Measurements from ENCODE around the gene RAB3C. TPM values are rescaled to one million over a fixed set of nuclear protein-coding genes. Genes with fewer than 3 reads are reported as not detected.

RAB3C gene
- total RNA-seq, 3 donors from 2014 or later, result 2.9 to 4.8 (median 3.1) TPM

DNA sequence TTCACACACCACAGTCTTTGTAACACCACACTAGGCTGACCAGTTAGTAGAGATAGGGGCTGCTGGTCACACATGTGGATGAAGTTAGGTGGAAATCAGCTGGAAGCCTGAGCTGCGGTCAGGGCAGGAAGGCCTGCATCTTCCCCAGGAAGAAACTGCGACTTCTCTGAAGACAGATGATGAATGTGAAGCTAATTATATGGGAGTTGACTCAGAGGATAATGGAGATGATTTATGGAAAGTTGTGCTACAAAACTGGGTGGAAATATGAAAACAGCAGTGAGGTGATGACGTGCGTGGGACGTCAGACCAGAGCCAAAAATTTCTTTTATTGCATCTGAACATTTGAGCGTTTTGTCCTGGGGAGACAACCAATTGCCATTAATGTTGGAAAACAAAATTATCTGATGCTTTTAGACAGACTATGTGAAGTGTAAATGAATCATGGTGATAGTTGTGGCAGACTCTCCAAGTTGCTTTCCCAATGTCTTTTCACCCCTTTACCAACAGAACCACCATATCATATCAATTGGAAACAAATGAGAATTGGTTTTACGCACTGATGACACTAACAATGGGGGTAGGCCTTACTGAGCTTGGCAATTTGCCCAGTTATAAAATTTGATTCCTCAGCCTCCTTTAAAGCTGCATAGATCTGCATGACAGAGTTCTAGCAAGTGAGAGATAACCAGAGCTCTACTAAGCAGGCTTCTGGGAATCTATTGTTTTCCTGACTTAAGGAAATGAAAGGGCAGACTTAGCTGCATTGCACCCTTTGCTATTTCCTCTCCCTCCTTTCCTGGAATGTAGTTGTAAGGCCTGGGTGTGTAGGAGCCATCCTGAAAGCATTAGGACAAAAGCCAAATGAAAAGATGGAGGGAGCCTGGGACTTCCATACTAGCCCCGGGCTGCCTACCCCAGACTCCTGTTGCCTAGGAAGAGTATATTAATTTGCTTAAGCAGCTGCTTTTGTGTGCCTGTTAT lies 84.0 kb downstream of the RAB3C start:
- DNase-seq, result no peak
- TF ChIP-seq, protein P1, sequence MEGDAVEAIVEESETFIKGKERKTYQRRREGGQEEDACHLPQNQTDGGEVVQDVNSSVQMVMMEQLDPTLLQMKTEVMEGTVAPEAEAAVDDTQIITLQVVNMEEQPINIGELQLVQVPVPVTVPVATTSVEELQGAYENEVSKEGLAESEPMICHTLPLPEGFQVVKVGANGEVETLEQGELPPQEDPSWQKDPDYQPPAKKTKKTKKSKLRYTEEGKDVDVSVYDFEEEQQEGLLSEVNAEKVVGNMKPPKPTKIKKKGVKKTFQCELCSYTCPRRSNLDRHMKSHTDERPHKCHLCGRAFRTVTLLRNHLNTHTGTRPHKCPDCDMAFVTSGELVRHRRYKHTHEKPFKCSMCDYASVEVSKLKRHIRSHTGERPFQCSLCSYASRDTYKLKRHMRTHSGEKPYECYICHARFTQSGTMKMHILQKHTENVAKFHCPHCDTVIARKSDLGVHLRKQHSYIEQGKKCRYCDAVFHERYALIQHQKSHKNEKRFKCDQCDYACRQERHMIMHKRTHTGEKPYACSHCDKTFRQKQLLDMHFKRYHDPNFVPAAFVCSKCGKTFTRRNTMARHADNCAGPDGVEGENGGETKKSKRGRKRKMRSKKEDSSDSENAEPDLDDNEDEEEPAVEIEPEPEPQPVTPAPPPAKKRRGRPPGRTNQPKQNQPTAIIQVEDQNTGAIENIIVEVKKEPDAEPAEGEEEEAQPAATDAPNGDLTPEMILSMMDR (IDR thresholded peaks at IDR 0.05), result no peak
- intact Hi-C loops (cut with DNase I, micrococcal nuclease), result no loop called here

DNA sequence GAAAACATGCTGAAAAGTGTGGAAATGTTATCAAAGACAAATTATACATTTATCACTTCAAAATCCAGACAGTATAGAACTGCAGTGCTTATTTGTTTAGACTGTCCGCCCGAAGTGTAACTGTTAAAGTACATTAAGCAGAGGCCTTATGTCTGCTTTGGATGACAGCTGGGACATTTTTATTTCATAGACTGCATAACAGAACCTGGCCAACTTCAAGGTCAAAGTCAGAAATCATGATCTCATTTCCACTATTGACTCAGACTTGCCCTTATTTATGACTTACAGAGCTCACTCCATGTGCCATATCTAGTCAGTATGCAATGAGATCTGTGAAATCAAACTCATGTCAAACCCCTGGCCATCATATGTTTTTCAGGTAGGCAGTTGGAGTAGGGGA lies 87.7 kb downstream of the RAB3C start:
- H3K9me3 ChIP-seq, result no peaks in the 10 kb centered on the region
- H3K36me3 ChIP-seq (ENCODE audit: low read depth), result no peaks in the 10 kb centered on the region
- DNase-seq (no peak), ATAC-seq (peak; percentile 26)
- H3K4me1 ChIP-seq (ENCODE audit: low read depth), result no peaks in the 10 kb centered on the region
- H3K4me3 ChIP-seq, result no peak overlapping the region
- intact Hi-C loops (cut with DNase I, micrococcal nuclease), result no loop called here
- TF ChIP-seq, protein P1 (IDR thresholded peaks at IDR 0.05), result no peak

More for the DNA sequence above, 84.0 kb downstream of the RAB3C start:
- Histone ChIP-seq H3K4me1 (ENCODE audit: low read depth) (no peaks in the 10 kb centered on the region), H3K36me3 (ENCODE audit: low read depth) (no peaks in the 10 kb centered on the region), H3K4me3 (no peak overlapping the region), H3K9me3 (no peaks in the 10 kb centered on the region)
- ATAC-seq, result no peak

DNA sequence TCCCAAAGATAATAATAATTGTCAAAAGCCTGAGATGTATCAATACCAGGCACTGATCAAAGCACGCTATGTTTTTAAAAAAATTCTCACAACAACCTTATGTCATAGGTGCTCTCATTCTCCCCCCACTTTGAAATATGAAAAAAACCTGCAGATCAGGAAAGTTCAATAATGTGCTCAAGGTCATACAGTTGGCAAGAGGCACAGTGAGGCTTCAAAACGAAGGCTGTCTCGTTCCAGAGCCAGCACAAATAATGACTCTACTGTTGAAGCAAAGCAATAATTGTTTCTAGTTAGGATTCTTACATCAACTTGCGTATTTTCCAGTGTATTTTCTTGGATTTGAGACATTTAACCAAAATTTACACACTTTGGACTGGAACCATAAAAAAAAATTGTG lies 88.3 kb downstream of the RAB3C start:
- no peak overlapping the region for H3K4me3 ChIP-seq
- no peaks in the 10 kb centered on the region for H3K9me3 ChIP-seq
- no peak for DNase-seq
- ATAC-seq, result no peak
- TF ChIP-seq, protein P1 (IDR thresholded peaks at IDR 0.05), result no peak
- H3K4me1 ChIP-seq (ENCODE audit: low read depth), result no peaks in the 10 kb centered on the region
- intact Hi-C loops (cut with DNase I, micrococcal nuclease), result no loop called here
- no peaks in the 10 kb centered on the region for H3K36me3 ChIP-seq (ENCODE audit: low read depth)

DNA sequence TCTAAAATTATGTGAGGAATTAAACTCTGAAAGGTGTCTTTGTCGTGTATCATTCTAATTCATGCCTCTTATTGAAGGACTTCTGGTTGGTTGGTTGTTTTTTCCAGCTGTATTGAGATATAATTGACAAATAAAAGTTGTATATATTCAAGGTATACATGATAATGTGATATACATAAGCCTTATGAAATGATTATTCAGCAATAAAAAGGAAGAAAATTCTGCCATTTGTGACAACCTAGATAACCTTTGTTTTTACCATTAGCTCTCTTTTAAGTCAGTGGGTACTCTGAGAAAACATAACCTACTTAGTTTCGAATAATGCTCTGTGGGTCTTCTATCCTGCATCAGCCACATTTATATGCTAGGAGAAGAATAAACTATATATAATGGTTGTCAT lies 89.6 kb downstream of the RAB3C start:
- no peaks in the 10 kb centered on the region for H3K9me3 ChIP-seq
- TF ChIP-seq, protein P1 (IDR thresholded peaks at IDR 0.05), result no peak
- no peak for ATAC-seq
- intact Hi-C loops (cut with DNase I, micrococcal nuclease), result no loop called here
- DNase-seq, result no peak
- no peak overlapping the region for H3K4me3 ChIP-seq
- H3K36me3 ChIP-seq (ENCODE audit: low read depth), result no peaks in the 10 kb centered on the region
- no peaks in the 10 kb centered on the region for H3K4me1 ChIP-seq (ENCODE audit: low read depth)

DNA sequence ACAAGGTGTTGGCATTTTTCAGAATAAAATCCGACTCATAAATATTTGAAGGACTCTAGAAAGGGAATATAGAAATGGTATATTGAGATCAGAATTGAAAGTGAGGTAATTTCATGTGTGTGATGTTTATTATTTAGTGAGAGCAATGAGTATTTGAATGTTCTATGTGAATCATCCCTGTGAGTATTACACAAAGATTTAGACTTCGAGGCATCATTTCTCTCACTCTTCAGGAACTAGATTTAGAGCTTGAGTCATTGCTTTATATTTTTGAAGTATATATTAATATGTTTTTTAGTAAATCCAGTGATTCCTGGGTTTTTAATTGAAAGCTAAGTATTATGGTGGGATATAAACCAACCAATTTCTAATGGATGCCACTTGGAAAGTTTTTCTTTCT lies 91.2 kb downstream of the RAB3C start:
- no peaks in the 10 kb centered on the region for H3K36me3 ChIP-seq (ENCODE audit: low read depth)
- H3K4me1 ChIP-seq (ENCODE audit: low read depth), result no peaks in the 10 kb centered on the region
- ATAC-seq (no peak), DNase-seq (no peak)
- H3K9me3 ChIP-seq, result no peaks in the 10 kb centered on the region
- TF ChIP-seq, protein P1 (IDR thresholded peaks at IDR 0.05), result no peak
- intact Hi-C loops (cut with DNase I, micrococcal nuclease), result no loop called here
- no peak overlapping the region for H3K4me3 ChIP-seq

Measured in mucosa of descending colon (tissue), 3 donors.